Brain microvascular endothelial cell (primary cell): ENCODE data around the gene TMCC1.

ENCODE experiments used
- DNase-seq: peaks from one replicate; pipeline ENCODE4 v3.0.0-alpha.2; 2020
- H3K27ac ChIP-seq: fragments of 250-450 bp; sonication (Bioruptor Pico); 2 replicates; pipeline ENCODE4 v1.5.1; 2020; ENCODE audit warnings: mild to moderate bottlenecking, moderate library complexity
- H3K27me3 ChIP-seq: fragments of 250-450 bp; sonication (Bioruptor Pico); replicated peaks from 2 replicates; pipeline ENCODE4 v1.5.1; 2020; ENCODE audit warnings: mild to moderate bottlenecking
- H3K36me3 ChIP-seq: fragments of 250-450 bp; sonication (Bioruptor Pico); replicated peaks from 2 replicates; pipeline ENCODE4 v1.5.1; 2020; ENCODE audit warnings: mild to moderate bottlenecking
- H3K4me3 ChIP-seq: 2 replicates; pipeline ENCODE4 v1.5.1; 2011; ENCODE audit warnings: low read depth, mild to moderate bottlenecking, control low read depth, low read length, moderate library complexity
- in situ Hi-C: cut with HindIII; loops from 2 replicates; pipeline ENCODE4 v1.10.0; 2017; ENCODE audit warnings: low sequenced_read_pairs, low pct_ligation_motif_present
- TF ChIP-seq, protein P1 (sequence below): IDR thresholded peaks from 2 replicates; pipeline ENCODE4 v1.5.1; 2011; ENCODE audit warnings: low read depth, mild to moderate bottlenecking, moderate library complexity, low read length, control low read depth, inconsistent platforms; ENCODE audit errors: missing control alignments

The TMCC1 gene

DNA sequence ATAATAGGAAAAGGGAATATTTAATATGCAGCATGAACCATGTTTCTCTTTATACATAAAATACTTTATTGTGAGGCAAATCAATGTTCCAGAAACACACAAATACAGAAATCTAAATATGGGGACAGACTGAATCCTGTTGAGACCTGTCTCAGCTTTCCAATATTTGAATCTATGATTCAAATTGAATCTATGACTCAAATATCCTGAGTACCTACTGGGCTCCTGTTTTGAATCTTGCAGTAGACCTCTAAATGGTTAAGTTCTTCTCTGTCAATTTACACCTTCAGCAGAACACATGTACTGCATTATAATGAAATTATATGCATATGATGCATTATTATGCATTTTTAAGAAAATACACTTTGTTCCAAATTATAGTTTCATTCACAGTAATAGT lies 143.8 kb downstream of the TMCC1 start:
- Histone ChIP-seq H3K4me3 (no peak overlapping the region), H3K27me3 (no peaks in the 10 kb centered on the region), H3K36me3 (no peaks in the 10 kb centered on the region), H3K27ac (no peak overlapping the region)
- DNase-seq, result no peak
- in situ Hi-C loops, result no loop called here
- TF ChIP-seq, protein P1, sequence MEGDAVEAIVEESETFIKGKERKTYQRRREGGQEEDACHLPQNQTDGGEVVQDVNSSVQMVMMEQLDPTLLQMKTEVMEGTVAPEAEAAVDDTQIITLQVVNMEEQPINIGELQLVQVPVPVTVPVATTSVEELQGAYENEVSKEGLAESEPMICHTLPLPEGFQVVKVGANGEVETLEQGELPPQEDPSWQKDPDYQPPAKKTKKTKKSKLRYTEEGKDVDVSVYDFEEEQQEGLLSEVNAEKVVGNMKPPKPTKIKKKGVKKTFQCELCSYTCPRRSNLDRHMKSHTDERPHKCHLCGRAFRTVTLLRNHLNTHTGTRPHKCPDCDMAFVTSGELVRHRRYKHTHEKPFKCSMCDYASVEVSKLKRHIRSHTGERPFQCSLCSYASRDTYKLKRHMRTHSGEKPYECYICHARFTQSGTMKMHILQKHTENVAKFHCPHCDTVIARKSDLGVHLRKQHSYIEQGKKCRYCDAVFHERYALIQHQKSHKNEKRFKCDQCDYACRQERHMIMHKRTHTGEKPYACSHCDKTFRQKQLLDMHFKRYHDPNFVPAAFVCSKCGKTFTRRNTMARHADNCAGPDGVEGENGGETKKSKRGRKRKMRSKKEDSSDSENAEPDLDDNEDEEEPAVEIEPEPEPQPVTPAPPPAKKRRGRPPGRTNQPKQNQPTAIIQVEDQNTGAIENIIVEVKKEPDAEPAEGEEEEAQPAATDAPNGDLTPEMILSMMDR, result no peak

DNA sequence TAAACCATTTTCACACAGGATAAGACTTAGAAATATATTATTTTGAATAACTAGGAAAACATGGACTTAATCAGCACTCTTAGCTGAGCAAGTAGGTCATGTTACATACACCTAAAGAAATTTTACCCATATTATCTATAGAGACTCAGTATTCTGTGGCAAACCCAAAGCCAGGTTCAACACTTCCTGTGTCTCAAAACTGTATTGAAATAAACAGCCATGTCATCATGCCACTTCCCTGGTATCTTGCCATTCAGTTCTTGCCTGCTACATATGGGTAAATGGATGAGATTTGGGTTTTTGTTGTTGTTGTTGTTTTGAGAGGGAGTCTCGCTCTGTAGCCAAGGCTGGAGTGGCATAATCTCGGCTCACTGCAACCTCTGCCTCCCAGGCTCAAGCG lies 145.5 kb downstream of the TMCC1 start:
- H3K27me3 ChIP-seq, result no peaks in the 10 kb centered on the region
- H3K36me3 ChIP-seq, result no peaks in the 10 kb centered on the region
- TF ChIP-seq, protein P1, result no peak
- H3K4me3 ChIP-seq, result no peak overlapping the region
- H3K27ac ChIP-seq, result no peak overlapping the region
- no peak for DNase-seq
- in situ Hi-C loops, result no loop called here

DNA sequence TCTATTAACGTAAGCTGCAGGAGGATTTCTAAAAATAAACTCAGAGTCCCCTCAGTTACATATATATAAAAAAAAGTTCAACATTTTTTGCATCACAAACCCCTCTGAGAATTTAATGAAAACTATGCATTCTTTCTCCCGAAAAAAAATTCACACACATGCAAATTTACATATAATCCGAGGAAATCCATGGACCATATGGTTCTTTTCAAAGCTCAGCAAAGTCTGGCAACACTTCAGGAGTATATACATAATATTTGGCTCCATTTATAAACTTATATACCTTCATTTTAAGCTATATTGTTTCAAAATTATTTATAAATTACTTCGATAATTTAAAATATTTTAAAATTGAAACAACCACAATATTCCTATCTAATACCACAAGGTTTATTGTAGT lies 146.4 kb downstream of the TMCC1 start:
- Histone ChIP-seq H3K27me3 (no peaks in the 10 kb centered on the region), H3K4me3 (no peak overlapping the region), H3K27ac (no peak overlapping the region), H3K36me3 (no peaks in the 10 kb centered on the region)
- no peak for DNase-seq
- TF ChIP-seq, protein P1, result no peak
- in situ Hi-C loops, result no loop called here

DNA sequence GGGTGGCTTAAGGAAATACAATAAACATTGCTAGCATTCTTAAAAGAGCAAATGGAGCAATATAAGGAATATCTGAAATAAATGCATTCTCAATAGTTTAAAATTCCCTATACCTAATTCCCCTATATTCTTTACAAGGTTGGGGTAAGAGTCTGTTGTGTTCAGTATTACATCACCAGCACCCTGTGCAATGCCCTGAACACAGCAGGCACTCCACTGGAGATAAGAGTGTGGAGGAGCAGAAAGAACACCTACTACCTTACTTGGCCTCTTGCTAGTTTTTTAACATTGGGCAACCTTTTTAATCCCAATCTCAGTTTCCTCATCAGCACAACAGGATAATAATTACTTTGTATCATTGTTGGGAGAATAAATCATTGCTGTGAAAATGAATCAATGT lies 146.9 kb downstream of the TMCC1 start:
- H3K27ac ChIP-seq, result no peak overlapping the region
- no peak for DNase-seq
- no peaks in the 10 kb centered on the region for H3K27me3 ChIP-seq
- H3K36me3 ChIP-seq, result no peaks in the 10 kb centered on the region
- in situ Hi-C loops, result no loop called here
- TF ChIP-seq, protein P1, result no peak
- H3K4me3 ChIP-seq, result no peak overlapping the region

DNA sequence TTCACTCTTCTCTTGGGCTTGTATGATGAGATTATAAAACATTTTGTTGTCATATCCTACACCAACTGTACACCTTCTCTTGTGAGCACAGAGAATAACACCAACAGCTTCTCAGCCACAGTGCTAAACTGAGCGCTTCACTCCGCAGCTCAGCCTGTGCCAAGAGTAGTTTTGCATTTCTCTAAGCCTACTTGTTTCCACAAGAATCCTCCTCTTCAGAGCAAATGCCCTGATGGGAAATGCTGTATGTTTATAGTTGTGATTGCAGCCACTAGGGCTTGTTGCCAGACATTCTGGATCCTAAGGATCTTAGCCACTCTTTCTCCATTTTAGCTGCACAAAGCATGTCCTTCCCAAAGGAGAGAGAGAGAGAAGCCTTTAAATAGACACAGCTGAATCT lies 148.3 kb downstream of the TMCC1 start:
- Histone ChIP-seq H3K36me3 (no peaks in the 10 kb centered on the region), H3K27me3 (no peaks in the 10 kb centered on the region), H3K4me3 (no peak overlapping the region), H3K27ac (no peak overlapping the region)
- TF ChIP-seq, protein P1, result no peak
- DNase-seq, result peak; percentile 10
- in situ Hi-C loops, result no loop called here

DNA sequence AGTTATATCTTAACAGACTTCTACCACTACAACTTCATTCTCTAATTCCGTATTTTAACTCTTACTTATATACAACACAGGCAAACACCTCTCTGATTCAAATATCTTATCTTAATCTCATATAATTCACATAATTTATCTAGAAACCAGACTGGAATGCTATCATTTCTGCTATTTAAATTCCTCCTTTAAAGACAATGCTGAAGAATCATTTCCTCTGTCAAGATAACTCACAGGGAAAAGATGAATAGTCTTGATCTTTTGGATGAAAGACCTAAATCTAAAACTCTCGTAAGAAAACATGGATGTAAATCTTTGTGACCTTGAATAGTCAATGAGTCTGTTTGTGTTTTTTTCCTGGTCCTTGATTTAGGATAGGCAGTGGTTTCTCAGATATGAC lies 151.7 kb downstream of the TMCC1 start:
- TF ChIP-seq, protein P1, result no peak
- H3K4me3 ChIP-seq, result no peak overlapping the region
- in situ Hi-C loops, result no loop called here

More for the DNA sequence above, 151.7 kb downstream of the TMCC1 start:
- Histone ChIP-seq H3K36me3 (no peaks in the 10 kb centered on the region), H3K27ac (no peak overlapping the region), H3K27me3 (no peaks in the 10 kb centered on the region)
- DNase-seq, result no peak
